ENCODE measurements around the gene OR11A1.

DNA sequence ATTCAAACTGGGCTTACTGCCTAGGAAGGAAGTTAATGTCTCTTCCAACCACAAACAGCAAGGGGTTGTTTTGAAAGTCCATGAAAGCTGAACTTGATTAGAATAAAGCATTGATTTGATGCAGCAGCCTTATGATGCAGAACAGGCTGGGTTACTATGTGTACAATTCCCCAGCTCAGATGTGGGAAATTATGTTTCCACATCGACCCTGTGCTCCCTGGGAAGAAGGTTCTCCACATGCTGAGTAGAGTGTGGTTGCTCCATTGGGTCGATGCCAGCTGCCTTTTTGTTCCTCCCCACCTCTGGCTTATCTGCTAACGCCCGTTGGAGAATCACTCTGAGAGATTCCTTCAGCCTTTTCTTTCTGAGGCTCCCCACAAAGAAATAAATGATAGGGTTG lies 29.7 kb upstream of the OR11A1 start:
- TF ChIP-seq, protein P1, sequence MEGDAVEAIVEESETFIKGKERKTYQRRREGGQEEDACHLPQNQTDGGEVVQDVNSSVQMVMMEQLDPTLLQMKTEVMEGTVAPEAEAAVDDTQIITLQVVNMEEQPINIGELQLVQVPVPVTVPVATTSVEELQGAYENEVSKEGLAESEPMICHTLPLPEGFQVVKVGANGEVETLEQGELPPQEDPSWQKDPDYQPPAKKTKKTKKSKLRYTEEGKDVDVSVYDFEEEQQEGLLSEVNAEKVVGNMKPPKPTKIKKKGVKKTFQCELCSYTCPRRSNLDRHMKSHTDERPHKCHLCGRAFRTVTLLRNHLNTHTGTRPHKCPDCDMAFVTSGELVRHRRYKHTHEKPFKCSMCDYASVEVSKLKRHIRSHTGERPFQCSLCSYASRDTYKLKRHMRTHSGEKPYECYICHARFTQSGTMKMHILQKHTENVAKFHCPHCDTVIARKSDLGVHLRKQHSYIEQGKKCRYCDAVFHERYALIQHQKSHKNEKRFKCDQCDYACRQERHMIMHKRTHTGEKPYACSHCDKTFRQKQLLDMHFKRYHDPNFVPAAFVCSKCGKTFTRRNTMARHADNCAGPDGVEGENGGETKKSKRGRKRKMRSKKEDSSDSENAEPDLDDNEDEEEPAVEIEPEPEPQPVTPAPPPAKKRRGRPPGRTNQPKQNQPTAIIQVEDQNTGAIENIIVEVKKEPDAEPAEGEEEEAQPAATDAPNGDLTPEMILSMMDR (IDR thresholded peaks at IDR 0.05; ENCODE audit: low read length): no peak
- TF ChIP-seq EZH2 (optimal IDR thresholded peaks at IDR 0.05; ENCODE audit: low read depth, low read length) (no peak), EZH2phosphoT487 (IDR thresholded peaks at IDR 0.05; ENCODE audit: low read length) (no peak)
